Fibroblast of mammary gland (primary cell): ENCODE measurements around the gene ABHD13.
A peak's percentile ranks its signal among the peaks of the same experiment; 100 is the strongest.

ENCODE experiments used
- DNase-seq: peaks from one replicate; pipeline ENCODE4 v3.0.0-alpha.2; 2010; ENCODE audit warnings: low read depth
- H3K4me3 ChIP-seq: 2 replicates; pipeline ENCODE4 v1.5.1; 2011; ENCODE audit warnings: low read depth, mild to moderate bottlenecking, low read length, moderate library complexity; ENCODE audit not compliant: control insufficient read depth
- CTCF ChIP-seq: conservative IDR thresholded peaks from 2 replicates; pipeline ENCODE4 v1.5.1; 2011; ENCODE audit warnings: low read depth, low read length, inconsistent platforms; ENCODE audit not compliant: control insufficient read depth, insufficient read depth

Gene ABHD13

DNA sequence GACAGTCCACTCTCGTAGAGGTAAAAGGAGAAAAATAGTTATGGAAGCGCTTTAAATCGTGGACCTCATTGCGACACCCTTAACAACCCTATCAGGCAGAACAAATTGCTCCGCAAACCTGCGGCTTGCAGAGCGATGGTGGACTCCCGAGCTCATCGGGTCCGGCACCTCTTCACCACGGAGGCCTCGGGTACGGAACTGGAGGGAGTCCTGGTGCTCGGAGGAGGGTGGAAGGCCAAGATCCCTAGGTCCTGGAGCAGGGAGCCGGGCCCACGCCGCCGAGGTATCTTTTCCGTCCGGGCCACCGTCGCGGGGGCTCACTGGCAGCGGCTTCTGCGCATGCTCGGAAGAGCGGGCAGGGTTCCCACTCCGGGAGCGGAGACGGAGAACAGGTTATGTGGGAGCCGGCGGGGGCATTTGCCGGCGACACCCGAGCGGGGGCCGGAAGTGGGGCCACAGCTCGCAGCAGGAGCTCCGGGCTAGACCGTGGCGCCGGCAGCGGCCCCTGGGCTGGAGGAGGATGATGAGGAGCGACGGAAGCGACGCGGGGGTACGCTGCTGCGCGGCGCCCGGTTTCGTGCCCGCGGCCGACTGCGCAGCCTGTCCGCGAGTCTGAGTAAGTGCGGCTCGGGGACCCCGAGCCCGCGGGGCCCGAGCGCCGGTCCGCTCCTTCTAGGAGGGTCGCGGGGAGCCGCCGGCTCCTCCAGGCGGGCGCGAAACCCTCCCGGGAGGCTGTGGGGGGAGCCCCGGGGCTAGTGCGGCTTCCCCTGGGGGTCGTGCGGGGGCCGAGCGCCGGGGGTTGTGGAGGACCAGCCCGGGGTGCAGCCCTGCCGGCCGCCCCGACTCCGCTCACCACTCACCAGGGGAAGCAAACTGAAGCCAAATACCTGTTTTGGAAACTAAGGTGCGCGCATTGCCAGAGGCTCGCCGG is at the start of gene ABHD13:
Gene ABHD13 (plus strand): TSS at position 349 of the 931 bp plus-strand sequence. CDS start 10,827 bp downstream, outside the sequence.
- peak within 1 kb of the TSS; percentile 83 for H3K4me3 ChIP-seq
- DNase-seq, result peak; percentile 88
- TF ChIP-seq CTCF, result no peak

DNA sequence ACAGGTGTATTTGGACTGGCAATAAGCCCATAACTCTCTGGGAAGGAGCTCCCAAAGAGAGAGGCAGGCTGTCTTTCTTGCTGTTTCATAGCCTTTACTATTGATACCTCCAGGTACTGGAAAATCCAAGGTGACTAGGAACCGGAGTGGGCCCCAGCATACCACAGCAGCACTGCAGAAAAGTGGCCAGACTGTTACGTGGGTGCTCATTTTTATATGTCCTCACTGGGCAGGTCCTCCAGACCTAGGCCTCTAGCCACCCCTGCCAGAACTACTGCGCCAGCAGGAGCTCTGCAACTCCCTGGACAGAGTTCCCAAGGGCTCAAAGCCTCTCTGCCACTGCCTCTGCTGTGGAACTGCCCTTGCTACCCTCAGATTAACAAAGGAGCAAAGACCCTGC is 49.3 kb upstream of the ABHD13 start:
- no peak for DNase-seq
- TF ChIP-seq CTCF, result no peak
- H3K4me3 ChIP-seq, result no peak overlapping the region

DNA sequence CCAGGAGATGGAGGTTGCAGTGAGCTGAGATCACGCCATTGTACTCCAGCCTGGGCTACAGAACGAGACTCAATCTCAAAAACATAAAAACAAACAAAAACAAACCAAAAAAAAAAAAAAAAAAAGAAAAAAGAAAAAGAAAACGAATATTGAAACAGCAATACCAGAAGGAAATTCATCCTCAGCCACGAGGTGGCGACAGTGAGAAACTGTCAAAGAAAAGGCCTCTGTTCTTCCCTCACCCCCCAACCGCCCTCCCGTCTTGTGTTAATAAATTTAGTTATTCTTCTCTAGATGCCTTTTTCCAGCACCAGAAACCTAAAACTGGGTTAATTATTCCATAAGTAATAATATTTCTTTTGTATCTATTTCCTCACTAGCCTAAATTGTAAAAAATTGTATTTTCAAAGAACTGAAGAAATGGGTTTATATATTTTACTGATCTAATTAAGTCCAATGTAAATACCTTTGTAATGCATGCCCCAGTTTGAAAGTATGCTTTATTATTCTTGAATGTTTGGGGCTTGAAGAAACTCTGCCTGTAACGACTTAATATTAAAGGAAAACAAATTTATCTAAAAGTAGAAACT is 41.4 kb upstream of the ABHD13 start:
- peak; percentile 45 for TF ChIP-seq CTCF
- peak; percentile 23 for DNase-seq
- H3K4me3 ChIP-seq, result no peak overlapping the region

GRCh38 chr13:108178078-108178477 is 40.1 kb upstream of the ABHD13 start:
- DNase-seq, result no peak
- H3K4me3 ChIP-seq, result no peak overlapping the region
- no peak for TF ChIP-seq CTCF

DNA sequence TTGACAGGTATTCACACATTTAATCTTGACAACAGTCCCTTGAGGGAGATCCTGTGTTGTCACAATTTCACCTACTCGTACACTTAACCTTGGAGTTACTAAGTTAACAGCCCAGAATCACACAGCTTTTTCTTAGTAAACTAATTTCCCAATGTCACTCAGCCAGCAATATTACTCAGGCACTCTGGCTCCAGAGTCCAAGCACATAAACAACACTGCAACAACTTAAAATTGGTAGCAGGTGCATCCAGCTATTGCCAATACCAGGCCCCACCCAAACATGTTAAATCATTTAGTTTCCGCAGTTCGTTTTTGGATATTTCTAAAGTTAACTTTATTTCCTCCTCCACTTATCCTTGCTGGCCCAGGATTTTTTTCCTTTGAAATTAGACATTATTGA is 35.5 kb upstream of the ABHD13 start:
- H3K4me3 ChIP-seq, result no peak overlapping the region
- DNase-seq, result no peak
- TF ChIP-seq CTCF, result no peak

DNA sequence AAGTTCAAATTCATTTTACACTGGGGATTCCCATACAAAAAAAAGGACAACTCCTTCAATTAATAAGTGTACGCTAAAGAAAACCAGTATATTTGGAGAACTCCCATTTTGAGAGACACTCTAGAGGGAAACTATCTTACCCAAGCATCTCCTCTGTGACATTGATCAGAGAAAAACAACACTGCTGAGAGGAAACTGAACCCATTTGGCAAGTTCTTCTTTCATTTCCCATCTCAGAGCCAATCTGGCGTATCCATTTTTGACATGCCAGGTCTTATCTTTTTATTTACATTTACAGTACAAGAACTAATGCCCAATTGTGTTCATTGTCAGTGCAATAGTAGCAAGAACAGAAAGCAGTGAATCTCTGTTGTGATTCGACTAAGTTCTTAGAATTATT is 33.0 kb upstream of the ABHD13 start:
- H3K4me3 ChIP-seq, result no peak overlapping the region
- DNase-seq, result no peak
- no peak for TF ChIP-seq CTCF
